NCI-H1048 (cell line): Measurements from ENCODE around the gene DOCK6.

Experiments
- DNase-seq: peaks from one replicate; lab custom pipeline; 2025; lab: John Stamatoyannopoulos, UW

DOCK6 gene

GRCh38 chr19:11278670-11279069 lies 16.3 kb upstream of the DOCK6 start:
- DNase-seq, result no peak

DNA sequence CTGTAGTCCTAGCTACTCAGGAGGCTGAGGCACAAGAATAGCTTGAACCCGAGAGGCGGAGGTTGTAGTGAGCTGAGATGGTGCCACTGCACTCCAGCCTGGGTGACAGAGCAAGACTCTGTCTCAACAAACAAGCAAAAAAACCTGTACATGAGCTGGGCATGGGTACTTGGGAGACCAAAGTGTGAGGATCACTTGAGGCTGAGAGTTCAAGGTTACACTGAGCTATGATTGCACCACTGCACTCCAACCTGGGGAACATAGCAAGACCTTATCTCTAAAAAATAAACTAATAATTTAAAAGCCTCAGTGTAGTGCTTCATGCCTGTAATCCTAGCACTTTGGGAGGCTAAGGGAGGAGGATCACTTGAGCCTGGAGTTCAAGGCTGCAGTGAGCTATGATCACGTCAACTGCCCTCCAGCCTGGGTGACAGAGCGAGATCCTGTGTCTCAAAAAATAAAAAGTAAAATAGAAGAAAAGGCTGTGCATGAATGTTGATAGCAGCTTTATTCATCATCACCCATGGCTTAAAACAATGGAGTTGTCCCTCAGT lies 12.3 kb upstream of the DOCK6 start:
- DNase-seq, result no peak

- DNase-seq, result no peak
These were observed 11.7 kb upstream of the DOCK6 start for GRCh38 chr19:11273989-11274388.

- DNase-seq, result no peak
These were observed 11.0 kb upstream of the DOCK6 start for GRCh38 chr19:11273296-11273695.

GRCh38 chr19:11269408-11269807 lies 7.1 kb upstream of the DOCK6 start:
- DNase-seq, result no peak

- no peak for DNase-seq
These were observed 6.5 kb upstream of the DOCK6 start for GRCh38 chr19:11268783-11269267.

DNA sequence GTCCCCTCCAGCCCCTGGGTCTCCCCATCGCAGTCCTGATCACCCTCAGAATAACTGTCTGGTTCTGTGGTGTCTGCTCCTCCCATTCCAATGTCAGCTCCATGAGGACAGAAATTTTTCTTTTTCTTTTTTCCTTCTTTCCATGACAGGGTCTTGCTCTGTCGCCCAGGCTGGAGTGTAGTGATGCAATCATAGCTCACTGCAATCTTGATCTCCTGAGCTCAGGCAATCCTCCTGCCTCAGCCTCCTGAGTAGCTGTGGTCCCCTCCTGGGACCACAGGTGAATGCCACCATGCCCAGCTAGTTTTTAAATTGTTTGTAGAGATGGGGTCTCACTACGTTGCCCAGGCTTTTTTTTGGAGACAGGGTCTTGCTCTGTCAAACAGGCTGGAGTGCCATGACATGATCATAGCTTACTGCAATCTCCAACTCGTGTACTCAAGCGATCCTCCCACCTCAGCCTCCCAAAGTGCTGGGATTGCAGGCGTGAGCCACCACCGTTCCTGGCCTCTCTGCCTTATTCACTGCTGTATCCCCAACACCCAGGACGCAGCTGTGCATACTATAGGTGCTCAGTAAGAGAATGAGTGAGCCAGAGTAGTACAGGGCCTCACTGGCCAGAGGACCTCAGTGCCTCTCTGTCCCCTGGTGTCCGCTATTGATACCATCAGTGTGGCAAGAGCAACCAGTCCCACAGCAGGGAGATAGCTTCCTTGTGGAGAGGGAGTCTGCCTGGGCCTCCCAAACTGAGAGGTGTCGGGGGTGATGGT lies 5.2 kb upstream of the DOCK6 start:
- DNase-seq, result no peak

- DNase-seq, result no peak
These were observed 3.5 kb upstream of the DOCK6 start for GRCh38 chr19:11265785-11266236.

DNA sequence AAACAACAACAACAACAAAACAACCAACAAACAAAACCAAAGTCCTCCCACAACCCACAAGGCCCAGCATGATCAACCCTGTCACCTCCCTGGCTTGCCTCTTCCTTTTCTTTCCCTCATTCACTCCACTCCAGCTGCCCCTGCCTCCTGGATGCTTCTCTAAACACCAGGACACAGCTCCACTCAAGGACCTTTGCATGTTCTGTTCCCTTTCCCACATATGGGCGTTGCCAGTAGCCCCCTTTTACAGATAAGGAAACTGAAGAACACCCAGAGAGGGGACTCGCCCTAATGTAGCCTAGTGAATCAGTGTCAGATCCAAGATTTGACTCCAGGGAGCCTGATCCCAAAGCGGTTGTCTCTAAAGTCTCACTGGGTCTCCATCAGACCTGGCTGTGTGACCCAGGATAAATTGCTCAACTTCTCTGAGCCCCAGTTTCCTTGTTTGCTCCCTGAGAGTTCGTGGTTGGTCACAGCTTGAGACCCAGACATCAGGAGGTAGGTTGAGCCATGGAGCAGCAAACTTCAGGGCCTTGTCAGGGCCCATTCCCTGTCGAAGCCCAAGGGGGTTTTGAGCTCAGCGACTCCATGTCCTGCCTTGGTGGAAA lies 3.0 kb upstream of the DOCK6 start:
- no peak for DNase-seq

GRCh38 chr19:11264452-11265176 lies 2.3 kb upstream of the DOCK6 start:
- DNase-seq, result no peak

- no peak for DNase-seq
These were observed 1.4 kb upstream of the DOCK6 start for GRCh38 chr19:11263726-11264125.

DNA sequence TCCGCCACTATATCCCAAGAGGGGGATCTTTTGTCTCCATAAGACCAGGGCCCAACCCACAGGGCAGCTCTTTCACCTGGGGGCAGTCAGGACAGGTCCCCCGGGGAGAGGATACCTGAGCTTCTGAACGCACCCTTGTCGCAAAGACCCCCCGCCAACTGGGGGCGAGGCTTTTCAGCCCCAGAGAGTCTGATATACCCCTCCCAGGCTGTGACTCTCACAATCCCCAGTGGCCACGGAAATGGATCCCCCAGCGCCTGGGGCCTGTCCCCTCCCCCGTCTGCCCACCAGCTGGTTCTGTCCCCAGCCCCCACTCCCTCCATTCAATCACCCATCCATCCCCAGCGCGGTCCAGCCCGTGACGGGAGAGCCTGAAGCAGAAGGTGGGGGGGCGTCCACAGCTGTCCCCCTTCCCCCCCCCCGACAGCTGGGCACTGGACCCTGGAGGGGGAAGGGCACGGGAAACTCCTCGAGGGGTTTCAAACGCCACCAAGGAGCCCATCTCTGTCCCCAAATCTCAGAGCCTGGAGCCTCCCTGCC lies 823 bp downstream of the DOCK6 start:
- DNase-seq, result no peak

DNA sequence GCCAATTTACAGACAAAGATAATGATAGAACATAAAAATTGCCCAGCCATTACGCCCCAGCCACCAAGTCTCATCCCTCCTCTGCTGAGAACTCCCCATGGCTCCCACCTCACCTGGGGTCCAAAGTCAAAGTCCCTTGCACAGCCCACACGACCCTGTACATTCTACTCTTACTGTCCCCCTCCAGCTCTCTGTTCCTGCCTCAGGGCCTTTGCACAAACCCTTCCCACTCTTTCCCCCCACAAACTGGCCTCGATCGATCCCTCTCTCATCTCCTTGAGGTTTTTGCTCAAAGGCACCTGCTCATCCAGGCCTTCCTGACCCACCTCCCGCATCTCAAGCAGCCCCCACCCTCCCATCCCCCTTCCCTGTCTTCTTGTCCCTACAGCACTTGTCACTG lies 1.3 kb downstream of the DOCK6 start:
- no peak for DNase-seq

GRCh38 chr19:11257846-11258380 lies 4.4 kb downstream of the DOCK6 start:
- DNase-seq, result no peak

DNA sequence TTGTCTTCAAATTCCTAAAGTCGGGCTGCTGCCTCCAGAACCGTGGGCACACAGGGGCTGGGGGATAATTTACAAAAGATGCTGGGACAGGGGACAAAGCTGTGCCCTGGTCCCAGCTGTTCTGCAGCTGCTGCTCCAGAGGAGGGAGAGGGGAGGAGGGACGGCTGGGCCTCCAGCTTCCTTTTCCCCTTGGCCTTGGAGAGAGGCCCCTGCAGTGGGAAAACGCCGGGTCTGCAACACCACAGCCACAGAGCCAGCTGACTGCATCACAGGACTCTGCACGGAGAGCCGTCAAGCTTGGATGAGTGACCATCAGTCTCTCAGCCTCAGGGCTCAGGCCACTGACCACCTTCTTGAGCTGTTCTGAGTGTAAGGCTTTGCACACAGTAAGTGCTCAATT lies 6.1 kb downstream of the DOCK6 start:
- no peak for DNase-seq

DNA sequence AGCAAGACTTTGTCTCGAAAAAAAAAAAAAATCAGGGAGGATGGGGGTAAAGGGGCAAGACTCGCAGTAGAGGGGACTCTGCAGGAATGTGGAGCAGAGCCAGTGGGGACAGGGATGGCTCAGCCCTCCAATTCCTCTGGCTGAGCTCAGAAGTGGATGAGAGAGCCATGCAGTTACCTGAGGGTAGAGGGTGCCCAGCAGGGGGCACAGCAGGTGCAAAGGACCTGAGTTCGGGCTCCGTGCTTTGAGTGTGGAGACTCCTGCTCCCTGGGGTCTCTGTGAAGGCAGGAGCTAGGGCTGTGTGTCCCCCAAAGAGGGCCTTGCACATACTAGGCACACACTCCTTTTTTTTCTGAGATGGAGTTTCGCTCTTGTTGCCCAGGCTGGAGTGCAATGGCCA lies 7.7 kb downstream of the DOCK6 start:
- DNase-seq, result no peak

GRCh38 chr19:11252665-11253355 lies 9.5 kb downstream of the DOCK6 start:
- DNase-seq, result no peak

- DNase-seq, result no peak
These were observed 10.5 kb downstream of the DOCK6 start for GRCh38 chr19:11251650-11252314.

- DNase-seq, result no peak
These were observed 11.1 kb downstream of the DOCK6 start for GRCh38 chr19:11251217-11251616.

DNA sequence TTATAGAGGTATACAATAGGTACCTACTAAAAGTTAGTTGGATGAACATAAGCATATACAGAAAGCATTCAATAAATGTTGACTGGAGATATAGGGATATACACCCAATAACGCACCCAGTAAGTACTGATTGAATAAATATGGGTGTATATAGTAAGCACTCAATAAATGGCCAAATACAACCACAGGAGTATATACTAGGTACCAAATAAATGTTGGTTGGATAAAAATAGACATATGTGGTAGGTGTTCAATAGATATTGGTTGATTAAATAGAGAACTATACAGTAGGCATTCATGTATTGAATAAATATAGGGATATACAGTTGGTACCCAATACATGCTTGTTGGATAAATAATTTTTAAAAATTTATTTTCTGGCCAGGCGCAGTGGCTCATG lies 13.5 kb downstream of the DOCK6 start:
- DNase-seq, result no peak

DNA sequence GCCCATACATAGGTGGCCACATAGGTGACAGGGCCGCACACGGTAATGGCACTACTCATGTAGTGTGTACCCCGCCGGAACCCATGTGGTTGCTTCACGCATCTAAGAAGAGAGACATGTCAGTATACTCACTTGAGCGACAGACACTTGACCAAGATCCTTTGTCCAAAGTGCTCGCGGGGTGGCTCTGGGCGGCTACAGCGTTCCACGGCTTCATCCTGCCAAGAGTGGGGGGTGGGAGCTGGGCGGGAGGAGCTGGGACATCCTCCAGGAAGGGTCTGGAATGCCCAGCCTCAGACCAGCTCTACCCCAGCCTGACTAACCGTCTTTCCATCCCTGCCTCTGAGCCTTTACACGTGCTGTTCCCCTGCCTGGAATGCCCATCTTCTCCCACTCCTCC lies 14.4 kb downstream of the DOCK6 start:
- DNase-seq, result no peak
